Measurements from ENCODE around the gene MEF2D.
A peak's percentile ranks its signal among the peaks of the same experiment; 100 is the strongest.

The MEF2D gene

GRCh38 chr1:156480411-156481192 lies 20.0 kb downstream of the MEF2D start:
- peak overlapping the region; percentile 56 for H3K4me2 ChIP-seq (ENCODE audit: low read length)
- H3K4me1 ChIP-seq (ENCODE audit: control insufficient read depth, low read length) = peaks cover 54% of the 10 kb centered on the region
- H3K27ac ChIP-seq (ENCODE audit: low read depth, low read length) = peak overlapping the region; percentile 71
- peaks cover 4% of the 10 kb centered on the region; the same call in 1 of the 2 replicates for H3F3A ChIP-seq (ENCODE audit: control insufficient read depth, insufficient read depth)
- H3K36me3 ChIP-seq (ENCODE audit: control insufficient read depth, low read length) = peaks cover 93% of the 10 kb centered on the region
- peaks cover 55% of the 10 kb centered on the region for H3K79me2 ChIP-seq (ENCODE audit: control insufficient read depth, low read length)
- peak overlapping the region; percentile 28 for H3K4me3 ChIP-seq (ENCODE audit: low read length)
- 0 out of 2 replicates have a peak, but pooled peaks cover 3% of the 10 kb centered on the region for H4K20me1 ChIP-seq (ENCODE audit: control insufficient read depth, insufficient read depth, low read depth, low read length)
- no peaks in the 10 kb centered on the region for H3K9me3 ChIP-seq (ENCODE audit: control insufficient read depth, insufficient read depth, low read length)
- no peaks in the 10 kb centered on the region for H3K27me3 ChIP-seq (ENCODE audit: control insufficient read depth, low read length)
- TF ChIP-seq EZH2phosphoT487 (IDR thresholded peaks at IDR 0.05; ENCODE audit: borderline replicate concordance, low read length) = no peak
- peak; percentile 86 for TF ChIP-seq CTCF (IDR thresholded peaks at IDR 0.05; ENCODE audit: low read depth, low read length, poor library complexity, severe bottlenecking)
- H3K9me2 ChIP-seq (replicated peaks; ENCODE audit: control insufficient read depth, low read length) = no peaks in the 10 kb centered on the region

- Histone ChIP-seq H4K20me1 (ENCODE audit: control insufficient read depth, insufficient read depth, low read depth, low read length) (0 out of 2 replicates have a peak, but pooled peaks cover 3% of the 10 kb centered on the region), H3K36me3 (ENCODE audit: control insufficient read depth, low read length) (peaks cover 96% of the 10 kb centered on the region), H3K27ac (ENCODE audit: low read depth, low read length) (peak overlapping the region; percentile 23), H3K4me3 (ENCODE audit: low read length) (no peak overlapping the region), H3K79me2 (ENCODE audit: control insufficient read depth, low read length) (peaks cover 49% of the 10 kb centered on the region), H3K4me1 (ENCODE audit: control insufficient read depth, low read length) (peaks cover 51% of the 10 kb centered on the region), H3K9me3 (ENCODE audit: control insufficient read depth, insufficient read depth, low read length) (no peaks in the 10 kb centered on the region), H3K27me3 (ENCODE audit: control insufficient read depth, low read length) (no peaks in the 10 kb centered on the region), H3F3A (ENCODE audit: control insufficient read depth, insufficient read depth) (peaks cover 4% of the 10 kb centered on the region; the same call in 1 of the 2 replicates), H3K4me2 (ENCODE audit: low read length) (no peak overlapping the region), H3K9me2 (replicated peaks; ENCODE audit: control insufficient read depth, low read length) (no peaks in the 10 kb centered on the region)
- no peak for TF ChIP-seq EZH2phosphoT487 (IDR thresholded peaks at IDR 0.05; ENCODE audit: borderline replicate concordance, low read length)
- no peak for TF ChIP-seq CTCF (IDR thresholded peaks at IDR 0.05; ENCODE audit: low read depth, low read length, poor library complexity, severe bottlenecking)
Measured at GRCh38 chr1:156480016-156480370, 20.6 kb downstream of the MEF2D start.

- Histone ChIP-seq H3K79me2 (ENCODE audit: control insufficient read depth, low read length) (peaks cover 42% of the 10 kb centered on the region), H3K4me3 (ENCODE audit: low read length) (no peak overlapping the region), H4K20me1 (ENCODE audit: control insufficient read depth, insufficient read depth, low read depth, low read length) (0 out of 2 replicates have a peak, but pooled peaks cover 3% of the 10 kb centered on the region), H3K4me1 (ENCODE audit: control insufficient read depth, low read length) (peaks cover 45% of the 10 kb centered on the region), H3K36me3 (ENCODE audit: control insufficient read depth, low read length) (peaks cover 97% of the 10 kb centered on the region), H3K9me2 (replicated peaks; ENCODE audit: control insufficient read depth, low read length) (no peaks in the 10 kb centered on the region), H3K27ac (ENCODE audit: low read depth, low read length) (no peak overlapping the region), H3K9me3 (ENCODE audit: control insufficient read depth, insufficient read depth, low read length) (no peaks in the 10 kb centered on the region), H3K4me2 (ENCODE audit: low read length) (no peak overlapping the region), H3F3A (ENCODE audit: control insufficient read depth, insufficient read depth) (peaks cover 4% of the 10 kb centered on the region; the same call in 1 of the 2 replicates), H3K27me3 (ENCODE audit: control insufficient read depth, low read length) (no peaks in the 10 kb centered on the region)
- no peak for TF ChIP-seq EZH2phosphoT487 (IDR thresholded peaks at IDR 0.05; ENCODE audit: borderline replicate concordance, low read length)
- TF ChIP-seq CTCF (IDR thresholded peaks at IDR 0.05; ENCODE audit: low read depth, low read length, poor library complexity, severe bottlenecking) = no peak
Measured at GRCh38 chr1:156479093-156480015, 21.2 kb downstream of the MEF2D start.

Measured in DOHH2 (cell line).